ENCODE results near the gene DELE1.
A peak's percentile ranks its signal among the peaks of the same experiment; 100 is the strongest.
"Not testable (repeated sequence)": the region's sequence is repeated elsewhere in the genome, so short reads cannot be mapped to it uniquely, and the experiment has no call there.

DELE1 gene

GRCh38 chr5:141922827-141923447 is 734 bp upstream of the DELE1 start:
- DNase-seq (ENCODE audit: low spot score): not testable (repeated sequence)

- no peak for DNase-seq (ENCODE audit: low spot score)
These were observed 2.8 kb downstream of the DELE1 start for GRCh38 chr5:141926434-141926833.

- DNase-seq (ENCODE audit: low spot score): no peak
These were observed 4.4 kb downstream of the DELE1 start for GRCh38 chr5:141928051-141928450.

- no peak for DNase-seq (ENCODE audit: low spot score)
These were observed 5.9 kb downstream of the DELE1 start for GRCh38 chr5:141929398-141930058.

- DNase-seq (ENCODE audit: low spot score): no peak
These were observed 8.0 kb downstream of the DELE1 start for GRCh38 chr5:141931694-141932093.

GRCh38 chr5:141933151-141933550 is 9.5 kb downstream of the DELE1 start:
- no peak for DNase-seq (ENCODE audit: low spot score)

GRCh38 chr5:141934099-141934844 is 10.6 kb downstream of the DELE1 start:
- DNase-seq (ENCODE audit: low spot score): no peak

- no peak for DNase-seq (ENCODE audit: low spot score)
These were observed 11.9 kb downstream of the DELE1 start for GRCh38 chr5:141935538-141935937.

GRCh38 chr5:141940695-141941271 is 17.1 kb downstream of the DELE1 start:
- DNase-seq (ENCODE audit: low spot score): peak; percentile 69

- DNase-seq (ENCODE audit: low spot score): no peak
These were observed 17.6 kb downstream of the DELE1 start for GRCh38 chr5:141941307-141941706.

- no peak for DNase-seq (ENCODE audit: low spot score)
These were observed 18.1 kb downstream of the DELE1 start for GRCh38 chr5:141941779-141942178.

- DNase-seq (ENCODE audit: low spot score): no peak
These were observed 18.6 kb downstream of the DELE1 start for GRCh38 chr5:141942185-141942857.

GRCh38 chr5:141944076-141944475 is 20.4 kb downstream of the DELE1 start:
- DNase-seq (ENCODE audit: low spot score): no peak

- DNase-seq (ENCODE audit: low spot score): peak; percentile 51
These were observed 21.9 kb downstream of the DELE1 start for GRCh38 chr5:141945511-141946051.

GRCh38 chr5:141947316-141947715 is 23.6 kb downstream of the DELE1 start:
- no peak for DNase-seq (ENCODE audit: low spot score)

GRCh38 chr5:141948812-141949211 is 25.1 kb downstream of the DELE1 start:
- no peak for DNase-seq (ENCODE audit: low spot score)

GRCh38 chr5:141949511-141949910 is 25.8 kb downstream of the DELE1 start:
- DNase-seq (ENCODE audit: low spot score): no peak

- DNase-seq (ENCODE audit: low spot score): no peak
These were observed 26.7 kb downstream of the DELE1 start for GRCh38 chr5:141950207-141951005.

- DNase-seq (ENCODE audit: low spot score): no peak
These were observed 27.7 kb downstream of the DELE1 start for GRCh38 chr5:141951332-141951781.

GRCh38 chr5:141952020-141952419 is 28.3 kb downstream of the DELE1 start:
- no peak for DNase-seq (ENCODE audit: low spot score)

- DNase-seq (ENCODE audit: low spot score): no peak
These were observed 30.5 kb downstream of the DELE1 start for GRCh38 chr5:141954194-141954593.

All from Ammon's horn (tissue), 1 donor.